Measurements from ENCODE around the gene KAZALD1. TPM values are rescaled to one million over a fixed set of nuclear protein-coding genes. Genes with fewer than 3 reads are reported as not detected.

The KAZALD1 gene
- total RNA-seq, 1 experiment from 2014 or later = 42.3 TPM

DNA sequence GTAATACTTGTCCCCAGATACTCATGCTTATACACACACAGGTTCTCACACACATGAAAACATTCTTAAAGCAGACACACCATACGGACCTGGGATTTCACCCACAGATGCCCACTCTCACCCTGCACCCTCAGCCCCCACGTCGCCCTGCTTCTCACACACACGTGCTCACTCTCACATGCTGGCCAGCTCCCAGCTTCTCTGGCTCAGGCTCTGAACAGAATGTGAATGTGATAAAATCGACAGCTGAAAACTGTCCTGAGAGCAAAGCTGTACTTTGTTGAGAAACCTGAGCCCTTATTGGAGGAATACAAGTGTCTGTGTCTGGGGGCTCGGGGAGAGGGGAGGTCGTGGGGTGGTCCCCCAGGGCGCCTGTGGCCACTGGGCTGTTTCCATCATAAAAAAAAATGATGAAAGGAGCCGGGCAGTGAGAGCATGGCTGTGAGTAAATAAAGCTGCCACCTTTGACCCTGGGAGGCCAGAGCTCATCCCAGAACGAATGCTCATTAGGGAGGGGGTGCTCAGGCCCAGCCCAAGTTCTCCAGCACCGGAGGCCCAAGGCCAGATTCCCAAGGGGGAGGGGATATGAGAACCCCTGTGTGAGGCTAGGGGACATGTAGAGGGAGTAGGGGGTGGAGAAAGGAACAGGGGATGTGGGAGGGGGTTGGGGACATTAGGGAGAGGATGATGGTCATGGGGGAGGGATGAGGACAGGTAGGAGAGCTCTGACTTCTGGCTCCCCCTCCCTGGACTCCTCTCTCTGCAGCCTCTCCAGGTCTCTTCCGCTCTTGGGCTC is 51.2 kb downstream of the KAZALD1 start:
- Histone ChIP-seq H3K27me3 (replicated peaks; ENCODE audit: control insufficient read depth, insufficient read depth, low read length) (no peaks in the 10 kb centered on the region), H3K4me3 (ENCODE audit: low read depth, low read length) (no peak overlapping the region), H3K36me3 (ENCODE audit: control insufficient read depth, insufficient read depth, low read length) (no peaks in the 10 kb centered on the region), H3K4me1 (peaks cover 30% of the 10 kb centered on the region), H3K9me3 (no peaks in the 10 kb centered on the region)
- CTCF ChIA-PET = interaction anchor here (0.8 to 2.2 kb wide), 11 partner anchors 12 to 101 kb away, joined by 3 to 60 read pairs (median 5); partner anchors contain the start of genes PDZD7, SFXN3 and TLX1
- Mint-ChIP-seq H3K27ac (ENCODE audit: unreplicated experiment) (peak overlapping the region; percentile 92), H3K36me3 (ENCODE audit: insufficient read depth, unreplicated experiment) (no peaks in the 10 kb centered on the region), H3K4me3 (ENCODE audit: unreplicated experiment) (peak overlapping the region; percentile 26), H3K4me1 (ENCODE audit: low read depth, unreplicated experiment) (peaks cover 36% of the 10 kb centered on the region), H3K9me3 (ENCODE audit: unreplicated experiment) (no peaks in the 10 kb centered on the region), H3K27me3 (ENCODE audit: insufficient read depth, unreplicated experiment) (no peaks in the 10 kb centered on the region)
- no peak for TF ChIP-seq CTCF (IDR thresholded peaks at IDR 0.05; ENCODE audit: insufficient read depth in 1 of 2, low read depth in 1 of 2, low read length in 1 of 2, severe bottlenecking in 1 of 2, unreplicated experiment in 1 of 2)
- POLR2A ChIA-PET = interaction anchor here (1.0 to 1.2 kb wide), 3 partner anchors 29 to 82 kb away, joined by 3 to 13 read pairs (median 4); partner anchors contain the start of genes KAZALD1, PDZD7 and SFXN3
- DNase-seq = peak; percentile 80 to 81
- BruUV-seq (replicated peaks) = no TSS peak
- intact Hi-C loops (cut with micrococcal nuclease; ENCODE audit: unreplicated experiment) = loop anchor here (1.0 kb wide), 2 partner anchors 18 kb away; partner anchors contain the start of gene TLX1

GRCh38 chr10:101113890-101114403 is 52.2 kb downstream of the KAZALD1 start:
- Mint-ChIP-seq H3K27me3 (ENCODE audit: insufficient read depth, unreplicated experiment) (no peaks in the 10 kb centered on the region), H3K9me3 (ENCODE audit: unreplicated experiment) (no peaks in the 10 kb centered on the region), H3K36me3 (ENCODE audit: insufficient read depth, unreplicated experiment) (no peaks in the 10 kb centered on the region), H3K27ac (ENCODE audit: unreplicated experiment) (peak overlapping the region; percentile 92), H3K4me1 (ENCODE audit: low read depth, unreplicated experiment) (peaks cover 42% of the 10 kb centered on the region), H3K4me3 (ENCODE audit: unreplicated experiment) (no peak overlapping the region)
- BruUV-seq (replicated peaks) = no TSS peak
- no peaks in the 10 kb centered on the region for H3K9me3 ChIP-seq
- no peak for TF ChIP-seq CTCF (IDR thresholded peaks at IDR 0.05; ENCODE audit: insufficient read depth in 1 of 2, low read depth in 1 of 2, low read length in 1 of 2, severe bottlenecking in 1 of 2, unreplicated experiment in 1 of 2)
- POLR2A ChIA-PET = interaction anchor here (1.1 to 1.2 kb wide), 2 partner anchors 28 to 83 kb away, joined by 3 to 13 read pairs; partner anchors contain the start of genes PDZD7 and SFXN3
- no peaks in the 10 kb centered on the region for H3K36me3 ChIP-seq (ENCODE audit: control insufficient read depth, insufficient read depth, low read length)
- peaks cover 30% of the 10 kb centered on the region for H3K4me1 ChIP-seq
- no peaks in the 10 kb centered on the region for H3K27me3 ChIP-seq (replicated peaks; ENCODE audit: control insufficient read depth, insufficient read depth, low read length)
- no peak overlapping the region for H3K4me3 ChIP-seq (ENCODE audit: low read depth, low read length)
- intact Hi-C loops (cut with micrococcal nuclease; ENCODE audit: unreplicated experiment) = loop anchor here (1.0 kb wide), 2 partner anchors 17 to 19 kb away; partner anchors contain the start of gene TLX1
- no peak for DNase-seq
- CTCF ChIA-PET = interaction anchor here (0.6 to 2.2 kb wide), 6 partner anchors 13 to 120 kb away, joined by 3 to 60 read pairs (median 6); partner anchors contain the start of gene TLX1

GRCh38 chr10:101114646-101115045 is 52.9 kb downstream of the KAZALD1 start:
- Histone ChIP-seq H3K27me3 (replicated peaks; ENCODE audit: control insufficient read depth, insufficient read depth, low read length) (no peaks in the 10 kb centered on the region), H3K36me3 (ENCODE audit: control insufficient read depth, insufficient read depth, low read length) (no peaks in the 10 kb centered on the region), H3K4me1 (peaks cover 30% of the 10 kb centered on the region), H3K9me3 (no peaks in the 10 kb centered on the region), H3K4me3 (ENCODE audit: low read depth, low read length) (no peak overlapping the region)
- ChIA-PET CTCF (interaction anchor here (1.5 kb wide), 1 partner anchor 28 kb away, joined by 3 read pairs; no protein-coding TSS in a partner anchor), POLR2A (no interaction called here)
- Mint-ChIP-seq H3K4me3 (ENCODE audit: unreplicated experiment) (no peak overlapping the region), H3K4me1 (ENCODE audit: low read depth, unreplicated experiment) (peaks cover 45% of the 10 kb centered on the region), H3K9me3 (ENCODE audit: unreplicated experiment) (no peaks in the 10 kb centered on the region), H3K36me3 (ENCODE audit: insufficient read depth, unreplicated experiment) (no peaks in the 10 kb centered on the region), H3K27me3 (ENCODE audit: insufficient read depth, unreplicated experiment) (no peaks in the 10 kb centered on the region), H3K27ac (ENCODE audit: unreplicated experiment) (no peak overlapping the region)
- intact Hi-C loops (cut with micrococcal nuclease; ENCODE audit: unreplicated experiment) = no loop called here
- BruUV-seq (replicated peaks) = no TSS peak
- TF ChIP-seq CTCF (IDR thresholded peaks at IDR 0.05; ENCODE audit: insufficient read depth in 1 of 2, low read depth in 1 of 2, low read length in 1 of 2, severe bottlenecking in 1 of 2, unreplicated experiment in 1 of 2) = no peak
- no peak for DNase-seq
